WTC11 (cell line): ENCODE results near the gene LRIG1. TPM values are rescaled to one million over a fixed set of nuclear protein-coding genes. Genes with fewer than 3 reads are reported as not detected.

Experiments used
- ATAC-seq: fragments of 200-7000 bp; cut with Tn5 transposase; 2 replicates; pipeline ENCODE4 v1.10.0; 2021; ENCODE audit warnings: mild to moderate bottlenecking, moderate library complexity
- CTCF ChIA-PET: fragments of 300-600 bp; sonication (Branson Sonifier 250); formaldehyde crosslinking; loops from one replicate; lab custom pipeline; 2021; ENCODE audit warnings: antibody characterized with exemption; lab: Charles Lee
- POLR2A ChIA-PET: fragments of 350-600 bp; sonication (Branson Sonifier 250); formaldehyde crosslinking; loops from one replicate; lab custom pipeline; 2021; ENCODE audit warnings: antibody characterized with exemption; lab: Charles Lee
- DNase-seq: peaks from one replicate; pipeline ENCODE4 v3.0.0; 2021; ENCODE audit warnings: low spot score
- H3K27ac Mint-ChIP-seq: 2 replicates; pipeline ENCODE4 v1.8.0; 2021; ENCODE audit warnings: mixed read lengths
- H3K27me3 Mint-ChIP-seq: 2 replicates; pipeline ENCODE4 v1.8.0; 2021; ENCODE audit warnings: low read depth, mild to moderate bottlenecking, moderate library complexity, mixed read lengths
- H3K36me3 Mint-ChIP-seq: 2 replicates; pipeline ENCODE4 v1.8.0; 2021; ENCODE audit warnings: mixed read lengths
- H3K4me1 Mint-ChIP-seq: 2 replicates; pipeline ENCODE4 v1.8.0; 2022; ENCODE audit warnings: mixed read lengths
- H3K4me3 Mint-ChIP-seq: 2 replicates; pipeline ENCODE4 v1.8.0; 2021; ENCODE audit warnings: mild to moderate bottlenecking, moderate library complexity, mixed read lengths
- H3K9me3 Mint-ChIP-seq: 2 replicates; pipeline ENCODE4 v1.8.0; 2021; ENCODE audit warnings: mixed read lengths
- ATF3 ChIP-seq: sonication (generic); formaldehyde crosslinking; conservative IDR thresholded peaks from 2 replicates; pipeline ENCODE4 v1.8.1; 2022; ENCODE audit warnings: mild to moderate bottlenecking, missing genetic modification reagents
- CREB1 ChIP-seq: sonication (generic); formaldehyde crosslinking; IDR thresholded peaks from 2 replicates; pipeline ENCODE4 v1.8.0; 2023; ENCODE audit warnings: mild to moderate bottlenecking, missing genetic modification reagents
- E2F1 ChIP-seq: sonication (generic); formaldehyde crosslinking; IDR thresholded peaks from 2 replicates; pipeline ENCODE4 v1.8.0; 2022; ENCODE audit warnings: mild to moderate bottlenecking, missing genetic modification reagents
- ETV6 ChIP-seq: sonication (generic); formaldehyde crosslinking; IDR thresholded peaks from 2 replicates; pipeline ENCODE4 v1.8.1; 2022; ENCODE audit warnings: mild to moderate bottlenecking, missing genetic modification reagents
- JAZF1 ChIP-seq: fragments of 250-450 bp; sonication (Bioruptor Pico); IDR thresholded peaks from 2 replicates; pipeline ENCODE4 v1.9.0; 2021; ENCODE audit warnings: moderate library complexity, mild to moderate bottlenecking, inconsistent platforms
- MLX ChIP-seq: sonication (generic); formaldehyde crosslinking; IDR thresholded peaks from 2 replicates; pipeline ENCODE4 v1.8.1; 2023; ENCODE audit warnings: mild to moderate bottlenecking, missing genetic modification reagents, moderate library complexity
- MYBL2 ChIP-seq: sonication (generic); formaldehyde crosslinking; IDR thresholded peaks from 2 replicates; pipeline ENCODE4 v1.8.1; 2023; ENCODE audit warnings: mild to moderate bottlenecking, moderate library complexity, missing genetic modification reagents
- NFE2L1 ChIP-seq: sonication (generic); formaldehyde crosslinking; IDR thresholded peaks from 2 replicates; pipeline ENCODE4 v1.8.1; 2023; ENCODE audit warnings: missing genetic modification reagents
- NR3C1 ChIP-seq: sonication (generic); formaldehyde crosslinking; conservative IDR thresholded peaks from 2 replicates; pipeline ENCODE4 v1.8.1; 2023; ENCODE audit warnings: low read depth, mild to moderate bottlenecking, missing genetic modification reagents
- SOX15 ChIP-seq: fragments of 250-450 bp; sonication (Bioruptor Pico); IDR thresholded peaks from 2 replicates; pipeline ENCODE4 v1.9.0; 2021; ENCODE audit warnings: mild to moderate bottlenecking
- TEAD4 ChIP-seq: sonication (generic); formaldehyde crosslinking; IDR thresholded peaks from 2 replicates; pipeline ENCODE4 v1.8.0; 2022; ENCODE audit warnings: mild to moderate bottlenecking, missing genetic modification reagents
- USF1 ChIP-seq: sonication (generic); formaldehyde crosslinking; IDR thresholded peaks from 2 replicates; pipeline ENCODE4 v1.8.0; 2022; ENCODE audit warnings: mild to moderate bottlenecking, missing genetic modification reagents
- ZMAT4 ChIP-seq: fragments of 250-450 bp; sonication (Bioruptor Pico); IDR thresholded peaks from 2 replicates; pipeline ENCODE4 v1.9.0; 2021; ENCODE audit warnings: mild to moderate bottlenecking
- ZNF138 ChIP-seq: sonication (generic); formaldehyde crosslinking; conservative IDR thresholded peaks from 2 replicates; pipeline ENCODE4 v1.8.1; 2022; ENCODE audit warnings: mild to moderate bottlenecking, moderate library complexity, missing genetic modification reagents
- ZNF263 ChIP-seq: sonication (generic); formaldehyde crosslinking; IDR thresholded peaks from 2 replicates; pipeline ENCODE4 v1.8.1; 2022; ENCODE audit warnings: low read depth, mild to moderate bottlenecking, moderate library complexity, missing genetic modification reagents
- ZNF281 ChIP-seq: sonication (generic); formaldehyde crosslinking; IDR thresholded peaks from 2 replicates; pipeline ENCODE4 v1.8.0; 2023; ENCODE audit warnings: mild to moderate bottlenecking, missing genetic modification reagents
- ZSCAN18 ChIP-seq: fragments of 250-450 bp; sonication (Bioruptor Pico); IDR thresholded peaks from 2 replicates; pipeline ENCODE4 v2.1.2; 2022; ENCODE audit warnings: mild to moderate bottlenecking, moderate library complexity
- total RNA-seq: library from RNA; stranded (reverse); gene quantifications from 3 replicates; pipeline ENCODE4 v1.2.3, GENCODE V29; 2021

The LRIG1 gene
- total RNA-seq, 1 experiment from 2014 or later: 105 TPM

GRCh38 chr3:66501483-66502244 lies 842 bp upstream of the LRIG1 start:
- ChIA-PET CTCF (interaction anchor here (1.2 kb wide), 1 partner anchor 17 kb away, joined by 3 read pairs; no protein-coding TSS in a partner anchor), POLR2A (interaction anchor here (0.6 to 0.7 kb wide), 2 partner anchors 59 to 202 kb away, joined by 3 read pairs; no protein-coding TSS in a partner anchor)
- no peak for ATAC-seq
- peak overlapping the region; percentile 93 for H3K27ac Mint-ChIP-seq
- DNase-seq: no peak
- TF ChIP-seq ZSCAN18 (CRISPR knock-in tag) (no peak), JAZF1 (CRISPR knock-in tag) (no peak), ZMAT4 (CRISPR knock-in tag) (no peak), SOX15 (CRISPR knock-in tag) (no peak), ZNF263 (no peak), ZNF281 (CRISPR knock-in tag) (no peak), ZNF138 (CRISPR knock-in tag) (no peak), ETV6 (CRISPR knock-in tag) (no peak), ATF3 (CRISPR knock-in tag) (no peak), NR3C1 (CRISPR knock-in tag) (no peak), MLX (CRISPR knock-in tag) (no peak), USF1 (CRISPR knock-in tag) (no peak), NFE2L1 (CRISPR knock-in tag) (no peak), E2F1 (CRISPR knock-in tag) (no peak), TEAD4 (CRISPR knock-in tag) (no peak), MYBL2 (no peak), CREB1 (no peak)
- H3K36me3 Mint-ChIP-seq: peaks cover 3% of the 10 kb centered on the region
- peaks cover 62% of the 10 kb centered on the region for H3K4me1 Mint-ChIP-seq
- peak overlapping the region; percentile 74 for H3K4me3 Mint-ChIP-seq
- H3K9me3 Mint-ChIP-seq: no peaks in the 10 kb centered on the region
- H3K27me3 Mint-ChIP-seq: no peaks in the 10 kb centered on the region
